SK-N-SH (cell line): Measurements from ENCODE around the gene SULF2.

Source experiments
- EP300 ChIP-seq, 2 experiments: IDR thresholded peaks; 2 replicates each; pipeline versions ENCODE4 v1.4.0 to v1.6.1; 2012; ENCODE audit warnings: borderline replicate concordance in 1 of 2, low read depth in 1 of 2, low read length in 1 of 2
- NFIC ChIP-seq: IDR thresholded peaks from 2 replicates; pipeline ENCODE4 v1.4.0; 2012; ENCODE audit warnings: borderline replicate concordance
- SMC3 ChIP-seq: IDR thresholded peaks from 2 replicates; pipeline ENCODE4 v1.6.1; 2012; ENCODE audit warnings: low read depth, low read length, improper control_type of control experiment
- TAF1 ChIP-seq: IDR thresholded peaks from 2 replicates; pipeline ENCODE4 v1.6.1; 2012; ENCODE audit warnings: low read depth, mild to moderate bottlenecking, low read length, moderate library complexity, borderline replicate concordance
- TCF12 ChIP-seq: IDR thresholded peaks from 2 replicates; pipeline ENCODE4 v1.4.0; 2012
- TEAD4 ChIP-seq: IDR thresholded peaks from 2 replicates; pipeline ENCODE4 v1.4.0; 2012; ENCODE audit warnings: mild to moderate bottlenecking, borderline replicate concordance; ENCODE audit not compliant: insufficient read depth
- TF ChIP-seq, protein P1 (sequence below): fragments of 200-600 bp; sonication (generic); IDR thresholded peaks from 2 replicates; pipeline ENCODE4 v1.6.1; 2017; ENCODE audit warnings: antibody characterized with exemption, mild to moderate bottlenecking, moderate library complexity
- TF ChIP-seq, protein P2 (sequence below): IDR thresholded peaks from 2 replicates; pipeline ENCODE4 v1.6.1; 2012; ENCODE audit warnings: mild to moderate bottlenecking, low read depth, low read length, moderate library complexity
- TF ChIP-seq, protein P3 (sequence below): IDR thresholded peaks from 2 replicates; pipeline ENCODE4; 2012
- TF ChIP-seq, protein P4 (sequence below): fragments of 150-350 bp; IDR thresholded peaks from 2 replicates; pipeline ENCODE4 v1.6.1; 2017; ENCODE audit warnings: antibody characterized with exemption, low read length, low read depth, borderline replicate concordance

DNA sequence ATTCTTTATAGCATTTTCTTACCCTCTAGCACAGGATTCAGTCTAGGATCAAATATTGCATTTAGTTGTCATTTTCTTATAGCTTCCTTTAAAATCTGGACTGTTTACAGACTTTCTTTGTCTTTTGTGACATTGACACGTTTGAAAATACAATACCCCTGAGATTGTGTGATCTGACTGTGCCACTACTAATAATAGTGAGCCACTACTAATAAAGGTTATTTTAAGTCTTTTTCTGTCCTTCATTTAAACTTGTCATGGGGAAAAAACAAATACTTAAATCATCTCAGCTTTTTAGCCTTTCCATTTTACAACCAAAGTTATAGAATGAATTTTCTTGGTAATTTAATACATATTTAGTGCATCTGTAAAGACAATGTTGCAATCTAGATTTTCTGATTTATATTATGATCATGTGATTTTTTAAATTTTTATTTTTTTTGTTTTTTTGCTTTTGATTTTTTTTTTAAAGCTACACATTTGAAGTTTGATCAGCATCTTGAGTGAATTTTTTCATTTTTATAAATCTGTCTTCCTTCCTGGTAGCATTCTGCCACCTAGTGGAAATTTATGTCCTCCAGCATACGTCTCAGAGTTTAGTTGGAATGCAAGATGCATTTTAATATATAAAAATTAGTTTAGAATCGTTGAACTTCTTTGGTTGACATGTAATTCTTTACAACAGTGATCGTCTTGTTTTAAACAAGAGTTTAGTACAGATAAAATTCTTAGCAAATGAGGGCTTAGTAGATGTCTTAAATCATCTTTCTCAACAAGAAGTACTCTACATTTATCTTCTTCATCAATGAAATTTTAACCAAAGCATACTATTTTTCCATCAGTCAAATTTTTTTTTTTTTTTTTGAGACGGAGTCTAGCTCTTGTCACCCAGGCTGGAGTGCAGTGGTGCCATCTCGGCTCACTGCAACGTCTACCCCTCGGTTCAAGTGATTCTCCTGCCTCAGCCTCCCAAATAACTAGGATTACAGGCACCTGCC lies 164.2 kb downstream of the SULF2 start:
- TF ChIP-seq SMC3: peak; percentile 58
- TF ChIP-seq, protein P1, sequence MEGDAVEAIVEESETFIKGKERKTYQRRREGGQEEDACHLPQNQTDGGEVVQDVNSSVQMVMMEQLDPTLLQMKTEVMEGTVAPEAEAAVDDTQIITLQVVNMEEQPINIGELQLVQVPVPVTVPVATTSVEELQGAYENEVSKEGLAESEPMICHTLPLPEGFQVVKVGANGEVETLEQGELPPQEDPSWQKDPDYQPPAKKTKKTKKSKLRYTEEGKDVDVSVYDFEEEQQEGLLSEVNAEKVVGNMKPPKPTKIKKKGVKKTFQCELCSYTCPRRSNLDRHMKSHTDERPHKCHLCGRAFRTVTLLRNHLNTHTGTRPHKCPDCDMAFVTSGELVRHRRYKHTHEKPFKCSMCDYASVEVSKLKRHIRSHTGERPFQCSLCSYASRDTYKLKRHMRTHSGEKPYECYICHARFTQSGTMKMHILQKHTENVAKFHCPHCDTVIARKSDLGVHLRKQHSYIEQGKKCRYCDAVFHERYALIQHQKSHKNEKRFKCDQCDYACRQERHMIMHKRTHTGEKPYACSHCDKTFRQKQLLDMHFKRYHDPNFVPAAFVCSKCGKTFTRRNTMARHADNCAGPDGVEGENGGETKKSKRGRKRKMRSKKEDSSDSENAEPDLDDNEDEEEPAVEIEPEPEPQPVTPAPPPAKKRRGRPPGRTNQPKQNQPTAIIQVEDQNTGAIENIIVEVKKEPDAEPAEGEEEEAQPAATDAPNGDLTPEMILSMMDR: peak; percentile 96
- TF ChIP-seq, protein P2, sequence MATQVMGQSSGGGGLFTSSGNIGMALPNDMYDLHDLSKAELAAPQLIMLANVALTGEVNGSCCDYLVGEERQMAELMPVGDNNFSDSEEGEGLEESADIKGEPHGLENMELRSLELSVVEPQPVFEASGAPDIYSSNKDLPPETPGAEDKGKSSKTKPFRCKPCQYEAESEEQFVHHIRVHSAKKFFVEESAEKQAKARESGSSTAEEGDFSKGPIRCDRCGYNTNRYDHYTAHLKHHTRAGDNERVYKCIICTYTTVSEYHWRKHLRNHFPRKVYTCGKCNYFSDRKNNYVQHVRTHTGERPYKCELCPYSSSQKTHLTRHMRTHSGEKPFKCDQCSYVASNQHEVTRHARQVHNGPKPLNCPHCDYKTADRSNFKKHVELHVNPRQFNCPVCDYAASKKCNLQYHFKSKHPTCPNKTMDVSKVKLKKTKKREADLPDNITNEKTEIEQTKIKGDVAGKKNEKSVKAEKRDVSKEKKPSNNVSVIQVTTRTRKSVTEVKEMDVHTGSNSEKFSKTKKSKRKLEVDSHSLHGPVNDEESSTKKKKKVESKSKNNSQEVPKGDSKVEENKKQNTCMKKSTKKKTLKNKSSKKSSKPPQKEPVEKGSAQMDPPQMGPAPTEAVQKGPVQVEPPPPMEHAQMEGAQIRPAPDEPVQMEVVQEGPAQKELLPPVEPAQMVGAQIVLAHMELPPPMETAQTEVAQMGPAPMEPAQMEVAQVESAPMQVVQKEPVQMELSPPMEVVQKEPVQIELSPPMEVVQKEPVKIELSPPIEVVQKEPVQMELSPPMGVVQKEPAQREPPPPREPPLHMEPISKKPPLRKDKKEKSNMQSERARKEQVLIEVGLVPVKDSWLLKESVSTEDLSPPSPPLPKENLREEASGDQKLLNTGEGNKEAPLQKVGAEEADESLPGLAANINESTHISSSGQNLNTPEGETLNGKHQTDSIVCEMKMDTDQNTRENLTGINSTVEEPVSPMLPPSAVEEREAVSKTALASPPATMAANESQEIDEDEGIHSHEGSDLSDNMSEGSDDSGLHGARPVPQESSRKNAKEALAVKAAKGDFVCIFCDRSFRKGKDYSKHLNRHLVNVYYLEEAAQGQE: no peak
- no peak for TF ChIP-seq TEAD4
- no peak for TF ChIP-seq TAF1
- TF ChIP-seq TCF12: no peak
- TF ChIP-seq, protein P3, sequence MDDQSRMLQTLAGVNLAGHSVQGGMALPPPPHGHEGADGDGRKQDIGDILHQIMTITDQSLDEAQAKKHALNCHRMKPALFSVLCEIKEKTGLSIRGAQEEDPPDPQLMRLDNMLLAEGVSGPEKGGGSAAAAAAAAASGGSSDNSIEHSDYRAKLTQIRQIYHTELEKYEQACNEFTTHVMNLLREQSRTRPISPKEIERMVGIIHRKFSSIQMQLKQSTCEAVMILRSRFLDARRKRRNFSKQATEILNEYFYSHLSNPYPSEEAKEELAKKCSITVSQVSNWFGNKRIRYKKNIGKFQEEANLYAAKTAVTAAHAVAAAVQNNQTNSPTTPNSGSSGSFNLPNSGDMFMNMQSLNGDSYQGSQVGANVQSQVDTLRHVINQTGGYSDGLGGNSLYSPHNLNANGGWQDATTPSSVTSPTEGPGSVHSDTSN: no peak
- TF ChIP-seq, protein P4, sequence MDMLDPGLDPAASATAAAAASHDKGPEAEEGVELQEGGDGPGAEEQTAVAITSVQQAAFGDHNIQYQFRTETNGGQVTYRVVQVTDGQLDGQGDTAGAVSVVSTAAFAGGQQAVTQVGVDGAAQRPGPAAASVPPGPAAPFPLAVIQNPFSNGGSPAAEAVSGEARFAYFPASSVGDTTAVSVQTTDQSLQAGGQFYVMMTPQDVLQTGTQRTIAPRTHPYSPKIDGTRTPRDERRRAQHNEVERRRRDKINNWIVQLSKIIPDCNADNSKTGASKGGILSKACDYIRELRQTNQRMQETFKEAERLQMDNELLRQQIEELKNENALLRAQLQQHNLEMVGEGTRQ: no peak
- no peak for TF ChIP-seq NFIC
- TF ChIP-seq EP300 (IDR thresholded peaks at IDR 0.05; ENCODE audit: borderline replicate concordance in 1 of 2, low read depth in 1 of 2, low read length in 1 of 2): no peak
